HG02623 (cell line): ENCODE results near the gene ACE2.

Source experiments
- ATAC-seq: cut with Tn5 transposase; IDR thresholded peaks from one replicate; pipeline ENCODE4 v1.9.1; 2021; ENCODE audit warnings: moderate library complexity; ENCODE audit not compliant: unreplicated experiment

The ACE2 gene

DNA sequence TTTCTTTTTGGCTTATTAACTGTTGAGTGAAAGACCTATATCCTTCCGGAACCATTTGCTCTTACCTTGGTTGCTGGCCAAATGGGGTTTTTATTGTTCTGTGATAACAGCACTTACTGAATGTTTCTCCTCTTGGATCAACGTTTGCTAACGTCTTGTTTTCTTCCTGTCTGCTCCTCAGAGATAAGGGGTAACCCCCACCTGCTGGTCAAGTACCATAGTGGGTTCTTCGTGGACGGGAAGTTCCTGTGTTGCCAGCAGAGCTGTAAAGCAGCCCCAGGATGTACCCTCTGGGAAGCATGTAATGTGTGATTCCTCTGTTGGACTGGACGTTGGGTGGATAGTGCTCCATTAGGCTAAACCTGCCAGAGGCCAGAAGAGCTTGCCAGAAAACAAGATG is 84.8 kb downstream of the ACE2 start:
- ATAC-seq: no peak

DNA sequence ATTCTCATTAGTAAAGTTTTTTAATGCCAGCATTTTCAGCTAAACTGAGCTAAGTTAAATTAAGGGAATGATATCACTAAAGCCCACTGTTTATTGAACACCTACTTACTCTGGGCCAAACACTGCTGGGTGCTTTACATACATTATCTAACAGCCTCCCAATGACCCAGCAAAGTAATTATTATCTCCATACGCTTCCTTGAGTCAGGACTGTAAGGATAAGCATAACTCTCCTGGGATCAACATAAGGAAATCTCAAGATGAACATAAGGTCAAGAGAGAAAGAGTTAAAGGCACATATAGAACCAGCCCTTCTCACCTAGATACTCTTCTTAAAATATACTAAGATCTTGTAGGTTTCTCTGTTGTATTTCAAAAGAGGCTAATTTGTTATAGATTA is 86.5 kb downstream of the ACE2 start:
- no peak for ATAC-seq

DNA sequence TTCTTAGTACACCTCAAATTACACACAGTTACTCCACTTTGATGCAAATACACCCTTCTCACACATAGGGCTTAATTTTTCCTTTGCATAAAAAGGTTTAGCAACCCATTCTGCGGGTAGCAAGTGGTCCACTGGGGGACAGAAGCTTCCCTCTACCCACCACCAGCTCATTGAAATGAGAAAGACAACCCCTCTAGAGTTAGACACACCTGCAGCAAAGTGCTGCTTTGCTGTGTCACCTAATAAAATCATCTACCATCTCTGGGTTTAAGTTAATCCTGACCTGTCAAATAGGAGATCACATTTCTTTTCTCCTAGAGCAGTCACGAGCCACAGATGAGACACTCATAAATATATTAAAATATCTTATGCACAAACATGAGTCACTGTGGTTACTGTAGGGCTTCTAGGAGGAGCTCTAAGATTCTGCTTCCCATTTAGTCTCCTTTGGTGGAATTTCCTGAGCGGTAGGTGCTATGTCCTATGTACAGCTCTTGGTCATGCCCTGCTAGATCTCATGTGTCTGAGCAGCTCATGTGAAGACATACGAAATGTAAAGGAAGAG is 88.3 kb downstream of the ACE2 start:
- no peak for ATAC-seq

DNA sequence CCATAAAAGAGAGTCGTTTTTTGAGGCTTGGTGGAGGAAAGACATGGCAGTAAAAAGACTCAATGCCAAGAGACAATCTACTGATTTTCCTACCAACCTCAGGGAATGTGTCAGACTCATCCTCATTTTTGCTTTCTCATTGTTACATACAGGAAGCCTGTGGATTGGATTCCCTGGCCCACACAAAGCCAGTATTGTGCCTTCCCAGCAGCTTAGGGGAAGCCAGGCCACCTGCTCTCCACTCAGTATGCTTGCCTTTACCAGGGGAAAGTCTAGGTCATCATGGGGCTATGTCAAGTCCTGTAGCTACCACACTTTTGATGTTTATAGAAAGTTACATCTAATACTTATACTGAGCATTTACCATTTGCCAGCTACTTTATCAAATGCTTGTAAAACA is 89.2 kb downstream of the ACE2 start:
- ATAC-seq: no peak
